K562 (cell line): Measurements from ENCODE around the gene EPHX1.

ENCODE experiments used
- CTCF ChIP-seq, 3 experiments: IDR thresholded peaks in 2 of 3; conservative IDR thresholded peaks in 1 of 3; 2 replicates each; pipeline ENCODE4 v1.5.1; 2011 to 2012; ENCODE audit warnings: low read length in 3 of 3, mild to moderate bottlenecking in 3 of 3, control low read depth in 2 of 3, improper control_type of control experiment in 1 of 3, inconsistent platforms in 1 of 3, low read depth in 1 of 3, mixed read lengths in 1 of 3, moderate library complexity in 1 of 3; ENCODE audit not compliant: insufficient read depth in 2 of 3
- ERF ChIP-seq: fragments of 450-650 bp; formaldehyde crosslinking; IDR thresholded peaks from 2 replicates; pipeline ENCODE4 v1.4.0; 2020; ENCODE audit warnings: mild to moderate bottlenecking, mixed read lengths
- FOS ChIP-seq: IDR thresholded peaks from 3 replicates; pipeline ENCODE4 v1.6.1; 2011; ENCODE audit not compliant: insufficient read length; ENCODE audit errors: extremely low read depth
- GABPA ChIP-seq: fragments of 200-800 bp; sonication (Bioruptor generic); conservative IDR thresholded peaks from 2 replicates; pipeline ENCODE4 v1.6.1; 2016; ENCODE audit warnings: low read depth, missing genetic modification characterization, missing compliant biosample characterization
- JUN ChIP-seq, 2 experiments: sonication (generic) in 1 of 2; formaldehyde crosslinking in 1 of 2; IDR thresholded peaks; 2 replicates each; pipeline versions ENCODE4 v1.6.1 to v1.8.0; 2012 to 2022; ENCODE audit warnings: borderline replicate concordance in 2 of 2, mild to moderate bottlenecking in 2 of 2, improper control_type of control experiment in 1 of 2, low read depth in 1 of 2, low read length in 1 of 2, missing genetic modification reagents in 1 of 2
- KLF16 ChIP-seq: IDR thresholded peaks from 2 replicates; pipeline ENCODE4 v1.6.1; 2016; ENCODE audit warnings: antibody characterized with exemption
- POLR2A ChIP-seq: fragments of 450-650 bp; conservative IDR thresholded peaks from 2 replicates; pipeline ENCODE4 v1.6.1; 2016
- PREB ChIP-seq: sonication (generic); formaldehyde crosslinking; IDR thresholded peaks from 2 replicates; pipeline ENCODE4 v1.8.1; 2023; ENCODE audit warnings: mild to moderate bottlenecking, missing genetic modification reagents
- TBL1XR1 ChIP-seq, 2 experiments: IDR thresholded peaks; 2 replicates each; pipeline ENCODE4 v1.6.1; 2012; ENCODE audit warnings: improper control_type of control experiment in 2 of 2, low read length in 2 of 2, mild to moderate bottlenecking in 1 of 2
- ZBTB40 ChIP-seq, 2 experiments: fragments of 450-650 bp in 1 of 2; sonication (generic) in 1 of 2; formaldehyde crosslinking in 1 of 2; IDR thresholded peaks; 2 replicates each; pipeline versions ENCODE4 v1.7.1 to v1.9.0; 2016 to 2022; ENCODE audit warnings: inconsistent platforms in 1 of 2, mild to moderate bottlenecking in 1 of 2, missing genetic modification reagents in 1 of 2
- ZKSCAN8 ChIP-seq: fragments of 200-800 bp; sonication (Bioruptor generic); IDR thresholded peaks from 2 replicates; pipeline ENCODE4 v1.6.1; 2016; ENCODE audit warnings: missing genetic modification characterization, missing compliant biosample characterization

- TF ChIP-seq ERF (CRISPR knock-in tag), result no peak
- TF ChIP-seq KLF16, result no peak
- no peak for TF ChIP-seq CTCF (IDR thresholded peaks at IDR 0.05 in 2 of 3, conservative IDR thresholded peaks at IDR 0.05 in 1 of 3; ENCODE audit: insufficient read depth in 2 of 3, low read depth in 1 of 3, low read length in 3 of 3)
- no peak for TF ChIP-seq JUN (IDR thresholded peaks at IDR 0.05; ENCODE audit: borderline replicate concordance, low read depth, low read length)
- TF ChIP-seq JUN (CRISPR knock-in tag; IDR thresholded peaks at IDR 0.05; ENCODE audit: borderline replicate concordance), result no peak
- no peak for TF ChIP-seq POLR2A
- TF ChIP-seq FOS, result no peak
- TF ChIP-seq TBL1XR1 (IDR thresholded peaks at IDR 0.05; ENCODE audit: low read length in 2 of 2), result no peak
- TF ChIP-seq ZBTB40 (IDR thresholded peaks at IDR 0.05), result no peak
- no peak for TF ChIP-seq ZBTB40 (CRISPR knock-in tag; IDR thresholded peaks at IDR 0.05)
- no peak for TF ChIP-seq PREB
- no peak for TF ChIP-seq GABPA (tag)
- TF ChIP-seq ZKSCAN8 (CRISPR knock-in tag), result no peak
These were observed 42.6 kb downstream of the EPHX1 start for GRCh38 chr1:225852413-225853124.
